Pulmonary artery endothelial cell (primary cell): ENCODE data around the gene NXF3. TPM values are rescaled to one million over a fixed set of nuclear protein-coding genes. Genes with fewer than 3 reads are reported as not detected.
"Not testable (repeated sequence)": the region's sequence is repeated elsewhere in the genome, so short reads cannot be mapped to it uniquely, and the experiment has no call there.

Source experiments
- DNase-seq: peaks from one replicate; pipeline ENCODE4 v3.0.0-alpha.2; 2011; ENCODE audit warnings: low read depth, low spot score
- total RNA-seq: library from RNA; depleted of rRNA; stranded (reverse); fragments of >200 nt; gene quantifications from 2 replicates; pipeline ENCODE4 v1.2.3, GENCODE V29; 2014

The NXF3 gene
- total RNA-seq, 1 donor from 2014 or later, result not detected

- no peak for DNase-seq
Observed at GRCh38 chrX:103052625-103053024, 40.3 kb downstream of the NXF3 start.

DNA sequence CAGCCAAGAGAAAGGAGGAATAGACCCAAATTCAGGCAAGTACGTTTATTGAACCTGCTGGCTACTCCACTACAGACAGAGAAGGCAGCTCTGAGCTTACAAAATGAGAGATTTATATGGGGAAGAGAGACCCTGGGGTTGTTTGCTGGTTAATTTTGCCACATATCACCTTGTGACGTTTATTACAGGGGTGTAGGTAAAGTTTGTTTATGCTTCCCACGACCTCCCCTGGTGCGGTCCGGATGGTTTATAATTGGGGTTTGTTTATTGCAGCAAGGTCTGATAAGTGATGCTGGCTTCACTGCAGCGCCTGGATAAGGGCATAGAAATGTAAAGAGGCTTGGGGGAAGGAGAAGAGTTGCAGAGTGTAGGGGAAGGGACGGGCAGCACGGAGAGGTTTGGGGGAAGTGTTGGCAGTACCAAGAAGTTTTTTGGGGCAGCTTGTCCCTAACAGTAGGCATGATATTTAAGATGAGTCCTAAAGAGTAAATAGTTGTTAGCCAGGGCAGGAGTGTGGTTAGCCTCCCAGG lies 41.6 kb downstream of the NXF3 start:
- no peak for DNase-seq

- DNase-seq, result not testable (repeated sequence)
Observed at GRCh38 chrX:103033371-103033770, 59.6 kb downstream of the NXF3 start.

Other genes with a start within 250 kb of the NXF3 start
- 0.11 and 0.13 TPM in 2 replicates for gene RAB40AL, start 155.9 kb downstream of the NXF3 start, total RNA-seq
- 0.20 TPM in 1 of 2 replicates, not detected in the other for gene BEX1, start 29.0 kb downstream of the NXF3 start, total RNA-seq
- gene BEX4, start 122.0 kb upstream of the NXF3 start, total RNA-seq, result 19.1 and 20.6 TPM in 2 replicates
- gene TCEAL8, start 162.0 kb upstream of the NXF3 start, total RNA-seq, result 70.2 and 88.2 TPM in 2 replicates
- not detected in 2 replicates for gene TCEAL5, start 183.6 kb upstream of the NXF3 start, total RNA-seq
- 0.67 and 0.86 TPM in 2 replicates for gene BEX2, start 217.8 kb upstream of the NXF3 start, total RNA-seq
- 1.9 and 15.7 TPM in 2 replicates for gene TCEAL7, start 237.1 kb upstream of the NXF3 start, total RNA-seq